NOMO-1 (cell line): ENCODE measurements around the gene SLC13A4.
"Not testable (repeated sequence)": the region's sequence is repeated elsewhere in the genome, so short reads cannot be mapped to it uniquely, and the experiment has no call there.

ENCODE experiments used
- DNase-seq, 2 experiments: peaks; one replicate each; lab custom pipeline; 2025; ENCODE audit not compliant: unreplicated experiment in 2 of 2; lab: John Stamatoyannopoulos, UW

The SLC13A4 gene

GRCh38 chr7:135728136-135728669 lies at the start of gene SLC13A4:
TSS of gene SLC13A4 (minus strand) at chr7:135728186. CDS start at chr7:135727496, 690 bp downstream.
- DNase-seq: no peak

DNA sequence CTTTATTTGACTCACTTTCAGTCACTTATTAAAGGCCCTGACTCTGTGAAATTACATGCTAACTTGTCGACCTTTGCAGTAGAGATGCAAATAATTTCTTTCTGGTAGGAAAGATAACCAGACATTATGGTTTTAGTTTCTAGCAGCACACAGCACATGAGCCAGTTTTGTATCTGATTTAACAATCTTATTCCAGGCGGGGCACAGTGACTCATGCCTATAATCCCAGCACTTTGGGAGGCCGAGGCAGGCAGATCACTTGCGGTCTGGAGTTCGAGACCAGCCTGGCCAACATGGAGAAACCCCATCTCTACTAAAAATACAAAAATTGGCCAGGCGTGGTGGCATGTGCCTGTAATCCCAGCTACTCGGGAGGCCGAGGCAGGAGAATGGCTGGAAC lies 47.9 kb upstream of the SLC13A4 start:
- not testable (repeated sequence) for DNase-seq

DNA sequence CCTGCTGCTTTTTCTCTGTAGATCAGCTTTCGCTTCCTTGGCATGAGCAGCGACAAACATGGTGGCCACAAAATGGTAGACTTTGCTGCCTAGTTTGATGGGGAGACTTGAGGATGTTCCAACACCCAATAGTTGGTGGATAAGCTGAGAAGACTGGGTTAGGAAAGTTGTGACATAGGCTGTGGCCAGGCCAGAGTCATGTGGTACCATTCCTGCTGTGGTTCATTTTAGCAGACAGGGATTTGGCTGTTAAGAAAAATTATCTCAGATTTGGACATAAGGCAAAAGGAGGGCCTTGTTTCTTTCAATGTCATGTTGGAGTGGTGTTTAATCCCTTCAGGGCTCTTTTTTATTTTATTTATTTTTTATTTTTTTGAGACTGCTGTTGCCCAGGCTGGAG lies 47.2 kb upstream of the SLC13A4 start:
- no peak for DNase-seq

DNA sequence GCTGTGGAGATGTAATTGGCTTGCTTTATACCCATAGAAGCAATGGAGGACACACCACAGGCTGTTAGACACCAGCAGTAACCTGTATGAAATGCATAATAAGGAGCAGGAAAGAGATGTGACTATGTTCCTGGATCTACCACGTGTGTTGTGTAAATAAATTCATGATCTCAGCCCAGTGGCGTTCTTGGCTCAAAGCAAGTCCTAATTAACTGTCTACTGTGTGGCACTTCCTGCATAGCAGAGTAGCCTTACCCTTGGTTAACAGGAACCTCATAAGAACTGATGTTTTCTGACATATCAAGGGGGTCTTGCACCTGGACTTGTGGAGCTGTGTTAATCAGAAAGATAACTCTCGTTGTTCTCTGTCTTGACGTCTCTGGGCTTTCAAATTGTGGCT lies 46.3 kb upstream of the SLC13A4 start:
- DNase-seq: no peak

DNA sequence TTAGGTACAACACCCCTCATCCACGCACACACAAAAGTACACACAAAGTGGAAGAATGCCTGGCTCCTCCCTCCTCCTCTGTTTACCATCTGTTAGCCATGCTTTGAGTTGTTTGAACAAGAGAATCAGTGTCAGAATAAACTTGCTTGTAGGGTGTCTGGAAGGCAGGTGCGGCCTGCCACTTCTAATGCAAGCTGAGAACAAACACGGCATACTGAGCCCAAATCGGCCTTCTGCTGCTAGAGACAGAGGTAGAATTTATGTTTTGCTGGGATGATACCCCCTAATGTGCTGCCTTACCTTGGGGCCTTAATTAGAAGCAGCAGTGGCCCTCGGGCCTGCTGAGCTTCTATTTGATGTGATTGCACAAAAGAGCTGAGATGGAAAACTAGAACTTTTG lies 45.5 kb upstream of the SLC13A4 start:
- DNase-seq: no peak

DNA sequence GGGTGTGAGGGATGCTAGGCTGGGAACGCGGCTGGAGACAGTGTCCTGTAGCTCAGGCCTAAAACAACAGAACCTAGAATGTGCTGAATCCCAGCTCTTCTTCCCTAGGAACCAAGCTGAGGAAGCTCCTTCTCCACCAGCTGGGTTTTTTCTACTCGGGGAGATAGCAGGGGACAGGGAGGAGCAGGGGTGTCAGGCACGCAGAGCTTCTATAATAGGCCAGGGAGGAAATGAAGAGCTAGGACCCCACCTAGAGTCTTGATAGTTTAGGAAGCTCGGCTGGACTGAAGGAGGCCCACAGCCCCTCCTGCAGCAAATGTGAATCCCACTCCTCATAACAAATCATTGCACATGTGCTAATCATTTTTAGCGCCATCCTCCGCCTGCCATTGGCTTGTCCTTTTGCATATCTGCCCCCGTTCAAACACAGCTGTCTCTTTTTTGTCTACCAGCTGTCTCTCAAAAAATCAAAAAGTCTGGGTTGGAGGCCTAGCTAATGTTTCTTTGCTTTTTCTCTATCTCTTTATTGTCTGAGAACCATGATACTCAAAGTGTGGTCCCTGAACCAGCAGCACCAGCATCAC lies 44.7 kb upstream of the SLC13A4 start:
- DNase-seq: no peak

GRCh38 chr7:135771961-135772638 lies 44.1 kb upstream of the SLC13A4 start:
- DNase-seq: no peak

DNA sequence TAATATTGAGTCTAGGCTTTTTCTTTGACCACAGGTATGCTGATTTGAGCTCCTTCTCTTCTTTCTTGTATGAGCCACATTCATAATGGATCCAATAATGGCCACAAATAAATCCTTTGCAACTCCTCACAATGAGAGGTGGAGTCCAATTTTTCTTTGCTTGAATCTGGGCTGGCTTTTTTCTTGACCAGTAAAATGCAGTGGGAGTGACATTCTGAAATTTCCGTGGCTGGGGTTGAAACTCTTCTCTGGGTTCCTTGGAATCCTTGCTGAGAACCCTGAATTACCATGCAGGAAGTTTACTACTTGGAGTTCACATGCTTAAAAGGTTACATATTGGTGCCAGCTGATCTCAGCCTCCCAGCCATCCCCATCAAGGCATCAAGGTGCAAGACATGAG lies 43.1 kb upstream of the SLC13A4 start:
- no peak for DNase-seq

DNA sequence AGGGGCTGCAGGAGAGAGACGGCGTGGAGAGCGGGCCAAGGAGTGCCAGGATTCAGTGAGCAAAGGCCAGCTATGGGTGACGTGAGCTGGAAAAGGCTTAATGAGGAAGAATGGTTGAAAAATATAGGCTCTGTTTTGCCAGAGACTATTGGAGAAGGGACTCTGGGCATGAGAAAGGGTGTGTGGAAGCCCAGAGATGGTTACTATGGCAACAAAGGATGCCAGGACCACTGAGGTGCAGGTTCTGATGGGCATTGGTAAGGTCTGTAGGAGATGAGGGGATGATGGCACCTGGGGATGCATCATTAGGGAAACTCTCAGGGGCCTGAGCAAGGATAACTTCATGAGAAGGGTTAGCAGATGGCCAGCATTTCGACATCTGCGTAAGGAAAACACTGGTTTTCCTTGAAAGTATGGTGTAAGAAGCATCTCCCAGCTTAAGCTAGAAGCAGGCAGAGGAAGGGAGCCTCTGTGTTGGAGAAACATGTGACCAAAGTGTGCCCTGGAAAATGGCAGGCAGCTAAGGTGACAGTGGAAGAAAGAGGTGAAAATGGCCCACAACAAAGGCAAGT lies 42.2 kb upstream of the SLC13A4 start:
- DNase-seq: no peak

DNA sequence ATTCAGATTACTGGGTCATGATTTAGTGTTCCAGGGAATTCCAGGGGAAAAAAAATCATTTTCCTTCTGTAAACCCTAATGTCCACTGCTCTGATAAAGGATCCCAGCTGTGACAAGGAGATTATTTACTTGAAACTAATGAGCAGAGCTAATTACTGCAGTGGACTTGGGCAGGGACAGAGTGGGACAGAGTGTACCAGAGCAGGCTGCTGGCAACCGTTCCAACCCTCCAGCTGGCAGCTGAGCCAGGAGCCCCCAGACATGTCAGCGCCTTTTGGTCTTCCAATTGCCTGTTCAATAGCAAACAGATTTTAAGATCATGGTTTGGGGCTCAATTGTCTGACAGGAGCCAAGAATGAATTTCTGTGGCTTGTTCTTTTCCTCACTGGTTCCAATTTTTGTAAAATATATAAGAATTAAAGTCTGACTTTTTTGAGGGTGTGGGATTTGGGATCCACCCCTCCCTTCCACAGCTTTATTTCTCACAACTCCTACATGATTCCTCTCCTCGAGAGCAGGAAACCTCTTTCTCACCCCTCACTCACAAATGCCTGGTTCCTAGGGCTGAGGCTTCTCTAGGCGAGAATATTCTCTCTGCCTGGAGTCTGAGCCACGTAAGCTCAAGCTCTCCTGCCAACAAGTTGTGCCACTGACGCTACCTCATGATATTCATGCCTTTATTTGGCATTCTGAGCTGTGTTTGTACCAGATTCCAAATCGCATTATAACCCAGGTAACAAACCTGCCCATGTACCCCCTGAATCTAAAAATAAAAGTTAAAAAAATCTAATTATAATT lies 41.2 kb upstream of the SLC13A4 start:
- no peak for DNase-seq

DNA sequence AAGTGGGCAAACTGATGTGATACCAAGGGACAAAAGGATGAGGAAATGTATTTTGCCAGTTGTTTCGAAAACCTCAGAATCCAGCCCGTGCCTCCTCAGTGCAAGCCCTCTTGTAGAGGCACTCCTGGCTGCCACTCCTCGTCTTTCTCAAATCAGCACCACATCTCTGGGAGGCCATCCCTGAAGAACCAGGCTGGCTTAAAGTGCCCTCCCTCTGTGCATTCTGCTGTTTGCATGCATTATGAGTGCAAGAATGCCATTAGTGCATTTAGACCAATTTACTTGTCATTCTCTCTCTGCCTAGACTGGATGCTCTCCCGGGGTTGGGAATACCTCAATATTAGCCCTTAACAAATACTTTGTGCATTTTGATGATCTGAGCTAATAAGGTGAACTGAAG lies 40.5 kb upstream of the SLC13A4 start:
- no peak for DNase-seq

DNA sequence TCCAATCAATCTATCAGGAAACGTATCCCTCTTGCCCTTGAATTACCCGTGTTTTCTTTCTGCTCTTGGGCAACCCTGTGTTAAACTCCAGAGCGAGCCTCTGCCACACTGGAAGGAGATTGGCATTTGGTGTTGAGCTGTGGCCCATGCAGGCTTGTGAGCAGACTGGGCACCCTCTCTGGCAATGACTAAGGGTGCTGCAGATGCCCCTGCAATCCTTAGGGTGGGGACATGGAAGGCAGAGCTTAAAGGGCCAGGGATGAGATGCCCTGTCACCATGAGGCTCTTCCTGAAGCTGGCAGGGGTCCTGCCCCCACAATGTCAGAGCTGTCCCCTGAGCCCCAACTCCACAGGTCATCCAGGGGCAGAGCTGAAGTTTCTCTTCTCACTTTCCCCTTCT lies 40.1 kb upstream of the SLC13A4 start:
- no peak for DNase-seq

DNA sequence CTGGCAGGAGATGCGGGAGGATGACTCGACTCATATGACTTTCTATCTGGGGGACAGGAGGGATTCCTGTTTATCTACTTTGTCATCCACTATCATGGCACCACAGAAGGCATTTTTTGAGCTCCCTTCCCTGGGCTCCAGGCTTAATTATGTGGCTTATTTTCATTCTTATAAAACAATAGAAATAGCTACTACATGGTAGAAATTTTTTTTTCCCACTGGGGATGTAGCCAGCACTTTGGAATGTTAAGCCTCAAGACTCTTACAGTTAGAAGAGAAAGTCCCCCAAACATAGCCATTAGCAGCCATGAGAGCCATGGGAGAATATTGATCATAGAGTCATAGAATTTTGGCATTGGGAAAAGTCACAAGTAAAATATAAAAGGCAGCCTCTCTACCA lies 35.3 kb upstream of the SLC13A4 start:
- no peak for DNase-seq

DNA sequence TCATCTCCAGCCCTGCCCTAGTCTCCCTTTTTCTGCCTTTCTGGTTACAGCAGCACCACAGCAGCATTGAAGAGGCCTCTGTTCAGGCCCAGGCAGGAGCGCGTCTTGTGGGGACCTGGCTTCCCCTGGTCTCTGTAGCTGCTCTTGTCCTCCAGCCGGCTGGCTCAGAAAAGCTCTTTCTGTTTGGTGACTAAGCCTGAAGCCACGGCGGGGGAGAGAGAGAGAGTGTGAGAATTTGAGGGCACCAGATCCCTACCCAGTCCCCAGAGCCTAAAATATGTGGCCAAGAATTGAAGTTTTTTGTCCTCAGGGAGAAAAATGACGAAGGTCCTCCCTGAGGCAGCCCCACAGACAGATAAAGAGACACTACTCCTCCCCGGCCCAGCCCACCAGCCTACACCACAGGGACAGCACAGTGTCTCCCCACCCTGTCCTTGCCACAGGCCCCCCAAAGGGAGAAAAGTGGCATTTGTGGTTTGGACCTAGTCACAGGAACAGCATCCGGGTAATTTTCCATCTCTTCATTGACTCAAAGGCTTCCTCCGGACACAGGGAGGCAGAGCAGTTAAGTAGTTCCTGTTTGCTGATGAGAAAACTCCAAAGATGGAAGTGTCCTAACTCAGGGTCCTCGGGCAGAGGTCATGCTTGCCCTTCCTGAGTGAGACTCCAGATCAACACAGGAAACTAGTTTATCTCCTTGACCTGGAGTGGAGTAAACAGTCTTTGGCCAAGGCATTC lies 33.9 kb upstream of the SLC13A4 start:
- DNase-seq: no peak

GRCh38 chr7:135759532-135759931 lies 31.5 kb upstream of the SLC13A4 start:
- no peak for DNase-seq

DNA sequence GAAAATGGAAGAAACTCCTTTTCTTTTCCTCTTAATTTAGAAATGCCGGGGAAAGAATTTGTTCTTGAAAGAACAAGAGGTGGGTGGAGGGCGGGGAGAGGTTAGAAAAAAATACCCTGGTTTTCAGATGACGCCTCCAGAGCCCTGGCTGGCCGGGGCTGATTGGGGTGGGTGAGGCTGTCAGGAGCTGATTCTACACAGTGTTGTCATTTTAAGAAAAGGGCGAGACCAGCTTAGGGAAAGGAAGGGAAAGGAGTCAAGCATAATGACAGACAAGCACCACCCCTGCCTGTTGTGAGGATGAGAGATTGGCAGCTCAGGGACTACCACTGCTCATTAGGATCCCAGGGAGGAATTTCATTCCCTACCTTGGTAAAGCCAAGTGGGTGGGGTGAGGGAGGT lies 30.5 kb upstream of the SLC13A4 start:
- no peak for DNase-seq

DNA sequence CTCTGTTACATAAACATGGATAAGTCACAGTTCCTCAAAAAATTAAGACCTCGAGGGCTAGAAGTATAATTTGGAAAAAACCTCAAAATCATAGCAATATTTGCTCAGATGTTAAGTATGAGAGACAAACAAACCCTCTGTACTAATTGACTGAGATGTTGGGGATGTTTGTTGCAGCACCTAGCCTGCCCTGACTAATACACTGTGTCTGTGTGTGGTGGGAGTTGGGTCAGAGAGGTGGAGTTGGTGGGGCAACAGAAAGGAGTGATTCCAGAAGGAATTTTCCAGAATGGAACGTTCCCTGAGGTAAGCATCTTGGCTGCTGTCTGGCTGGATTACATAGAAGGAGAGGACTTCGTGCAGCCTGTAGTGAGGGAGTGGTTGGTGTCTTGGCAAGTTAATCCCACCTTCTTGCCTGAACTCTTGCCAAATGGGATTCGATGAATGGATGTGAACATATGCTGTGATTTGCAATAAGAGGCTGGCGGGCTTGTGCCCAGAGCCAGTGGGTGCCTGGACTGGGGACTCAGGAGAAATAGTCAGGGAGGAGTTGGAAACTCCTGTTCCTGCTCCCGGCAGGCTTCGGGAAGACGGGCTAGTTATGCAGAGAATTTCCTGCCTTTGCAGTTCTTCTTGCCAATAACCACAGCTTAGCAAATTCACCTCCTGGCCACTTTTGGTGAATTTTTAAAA lies 29.9 kb upstream of the SLC13A4 start:
- DNase-seq: no peak

- DNase-seq: peak in 1 of 2 experiments; percentile 1
Observed at GRCh38 chr7:135756191-135756590, 28.2 kb upstream of the SLC13A4 start.

DNA sequence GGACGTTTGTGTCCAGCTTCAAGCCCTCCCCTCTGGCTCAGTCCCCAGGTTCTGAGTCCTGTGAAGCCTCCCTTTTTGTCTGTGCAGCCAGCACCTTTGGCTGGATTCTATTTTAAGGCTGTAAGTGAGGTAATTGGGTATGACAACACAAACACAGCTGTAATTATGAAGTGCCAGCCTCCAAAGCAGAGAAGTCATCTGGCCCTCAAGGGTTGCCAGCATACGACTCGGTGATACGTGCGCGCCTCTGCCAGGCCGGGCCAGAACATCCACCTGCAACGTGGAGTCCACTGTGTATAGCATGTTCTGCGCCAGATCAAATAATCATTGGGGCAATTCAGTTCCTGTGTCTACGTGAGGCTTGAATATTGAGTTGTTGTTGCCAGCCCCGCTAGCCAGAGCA lies 27.4 kb upstream of the SLC13A4 start:
- no peak for DNase-seq
